GM21717 (cell line): Measurements from ENCODE around the gene HEG1.
"Not testable (repeated sequence)": the region's sequence is repeated elsewhere in the genome, so short reads cannot be mapped to it uniquely, and the experiment has no call there.

Experiments used
- ATAC-seq: cut with Tn5 transposase; IDR thresholded peaks from one replicate; pipeline ENCODE4 v1.9.1; 2021; ENCODE audit warnings: mild to moderate bottlenecking, moderate library complexity; ENCODE audit not compliant: unreplicated experiment

HEG1 gene, protein sequence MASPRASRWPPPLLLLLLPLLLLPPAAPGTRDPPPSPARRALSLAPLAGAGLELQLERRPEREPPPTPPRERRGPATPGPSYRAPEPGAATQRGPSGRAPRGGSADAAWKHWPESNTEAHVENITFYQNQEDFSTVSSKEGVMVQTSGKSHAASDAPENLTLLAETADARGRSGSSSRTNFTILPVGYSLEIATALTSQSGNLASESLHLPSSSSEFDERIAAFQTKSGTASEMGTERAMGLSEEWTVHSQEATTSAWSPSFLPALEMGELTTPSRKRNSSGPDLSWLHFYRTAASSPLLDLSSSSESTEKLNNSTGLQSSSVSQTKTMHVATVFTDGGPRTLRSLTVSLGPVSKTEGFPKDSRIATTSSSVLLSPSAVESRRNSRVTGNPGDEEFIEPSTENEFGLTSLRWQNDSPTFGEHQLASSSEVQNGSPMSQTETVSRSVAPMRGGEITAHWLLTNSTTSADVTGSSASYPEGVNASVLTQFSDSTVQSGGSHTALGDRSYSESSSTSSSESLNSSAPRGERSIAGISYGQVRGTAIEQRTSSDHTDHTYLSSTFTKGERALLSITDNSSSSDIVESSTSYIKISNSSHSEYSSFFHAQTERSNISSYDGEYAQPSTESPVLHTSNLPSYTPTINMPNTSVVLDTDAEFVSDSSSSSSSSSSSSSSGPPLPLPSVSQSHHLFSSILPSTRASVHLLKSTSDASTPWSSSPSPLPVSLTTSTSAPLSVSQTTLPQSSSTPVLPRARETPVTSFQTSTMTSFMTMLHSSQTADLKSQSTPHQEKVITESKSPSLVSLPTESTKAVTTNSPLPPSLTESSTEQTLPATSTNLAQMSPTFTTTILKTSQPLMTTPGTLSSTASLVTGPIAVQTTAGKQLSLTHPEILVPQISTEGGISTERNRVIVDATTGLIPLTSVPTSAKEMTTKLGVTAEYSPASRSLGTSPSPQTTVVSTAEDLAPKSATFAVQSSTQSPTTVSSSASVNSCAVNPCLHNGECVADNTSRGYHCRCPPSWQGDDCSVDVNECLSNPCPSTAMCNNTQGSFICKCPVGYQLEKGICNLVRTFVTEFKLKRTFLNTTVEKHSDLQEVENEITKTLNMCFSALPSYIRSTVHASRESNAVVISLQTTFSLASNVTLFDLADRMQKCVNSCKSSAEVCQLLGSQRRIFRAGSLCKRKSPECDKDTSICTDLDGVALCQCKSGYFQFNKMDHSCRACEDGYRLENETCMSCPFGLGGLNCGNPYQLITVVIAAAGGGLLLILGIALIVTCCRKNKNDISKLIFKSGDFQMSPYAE (N-terminal part only)

DNA sequence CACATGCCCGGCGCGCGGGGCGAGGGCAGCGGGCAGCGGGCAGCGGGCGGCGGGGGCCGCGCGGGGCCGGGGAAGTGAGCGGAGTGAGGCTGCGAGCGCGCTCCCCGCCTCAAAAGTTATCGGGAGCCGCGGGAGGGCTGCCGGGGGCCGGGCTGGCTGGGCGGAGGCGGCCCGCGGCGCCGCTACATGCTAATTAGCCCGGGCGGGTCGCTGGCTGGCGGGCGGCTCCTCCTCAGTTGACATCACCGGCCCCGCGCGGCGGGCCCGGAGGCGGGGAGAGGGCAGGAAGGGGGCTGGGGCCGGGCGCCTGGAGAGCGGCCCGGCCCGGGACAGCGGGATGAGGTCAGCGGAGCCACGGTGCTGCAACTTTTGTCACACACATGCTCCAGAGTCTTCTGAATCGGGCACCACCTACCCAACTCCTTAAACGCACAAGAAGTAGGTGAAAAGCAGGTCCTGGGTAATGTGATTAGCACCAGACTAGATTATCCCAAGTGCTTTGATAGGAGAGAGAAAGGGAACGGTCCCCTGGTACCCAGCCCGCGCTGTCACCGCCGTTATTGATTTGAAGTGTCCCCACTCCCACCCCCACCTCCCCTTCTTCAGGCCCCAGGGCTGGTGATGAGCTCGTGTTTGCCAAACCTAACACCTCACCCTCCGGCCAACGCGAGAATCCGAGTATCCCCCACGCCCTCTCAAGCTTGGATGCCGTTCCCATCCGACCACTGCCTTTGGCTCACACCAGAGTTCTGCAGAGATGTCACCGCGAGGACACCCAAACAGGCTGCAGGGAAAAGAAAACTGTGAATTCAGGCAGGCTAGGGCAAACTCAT, at the start of gene HEG1:
Gene HEG1, minus strand, starts transcription at position 85 of the 833 bp plus-strand sequence. CDS start 107 bp downstream, outside the sequence.
- peak; percentile 58 for ATAC-seq

DNA sequence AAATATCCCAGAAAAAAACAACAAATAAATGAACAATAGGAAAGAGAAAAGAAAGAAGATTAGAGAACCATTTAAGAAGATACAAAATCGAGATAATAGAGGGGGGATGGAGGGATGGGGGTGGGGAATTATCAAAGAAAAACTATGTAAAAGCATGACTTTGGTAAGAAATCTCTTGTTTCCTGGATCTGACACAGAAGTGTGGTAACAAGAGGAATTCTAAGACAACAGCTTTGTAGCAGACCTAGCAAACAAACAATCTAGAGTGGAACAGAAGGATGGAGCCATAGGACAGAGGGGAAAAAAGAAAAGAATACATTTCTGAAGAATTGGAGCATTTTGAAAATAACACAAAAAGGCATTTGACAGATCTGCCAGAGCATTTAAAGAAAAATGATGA, 49.3 kb upstream of the HEG1 start:
- ATAC-seq = no peak

DNA sequence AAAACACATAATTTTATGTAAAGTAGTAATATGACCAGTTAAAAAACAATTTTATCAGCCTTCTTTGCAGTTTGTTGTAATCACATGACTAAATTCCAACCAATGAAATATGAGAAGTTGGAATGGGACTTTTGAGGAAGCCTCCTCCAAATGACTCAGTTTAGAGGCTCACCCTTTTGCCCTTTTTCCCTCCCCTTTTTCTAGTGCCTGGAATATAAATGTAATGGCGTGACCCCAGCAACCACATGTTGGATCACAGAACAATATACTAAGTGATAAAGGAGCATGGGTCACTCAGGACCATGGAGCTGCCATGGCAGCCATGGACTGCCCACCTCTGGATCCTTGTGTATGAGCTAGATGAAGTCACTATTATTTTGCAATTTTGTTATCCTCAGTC, 48.8 kb upstream of the HEG1 start:
- no peak for ATAC-seq

DNA sequence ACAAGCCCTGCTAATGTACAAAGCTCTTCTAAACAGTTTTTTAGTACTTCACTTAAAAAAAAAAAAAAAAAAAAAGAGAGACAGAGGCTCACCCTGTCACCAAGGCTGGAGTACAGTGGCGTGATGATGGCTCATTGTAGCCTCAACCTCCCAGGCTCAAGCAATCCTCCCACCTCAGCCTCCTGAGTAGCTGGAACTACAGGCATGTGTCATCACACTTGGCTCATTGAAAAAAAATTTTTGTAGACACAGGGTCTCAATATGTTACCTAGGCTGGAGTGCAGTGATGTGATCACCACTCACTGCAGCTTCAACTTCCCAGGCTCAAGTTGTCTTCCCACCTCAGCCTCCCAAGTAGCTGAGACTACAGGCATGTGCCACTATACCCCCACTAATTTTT, 47.6 kb upstream of the HEG1 start:
- ATAC-seq = no peak

DNA sequence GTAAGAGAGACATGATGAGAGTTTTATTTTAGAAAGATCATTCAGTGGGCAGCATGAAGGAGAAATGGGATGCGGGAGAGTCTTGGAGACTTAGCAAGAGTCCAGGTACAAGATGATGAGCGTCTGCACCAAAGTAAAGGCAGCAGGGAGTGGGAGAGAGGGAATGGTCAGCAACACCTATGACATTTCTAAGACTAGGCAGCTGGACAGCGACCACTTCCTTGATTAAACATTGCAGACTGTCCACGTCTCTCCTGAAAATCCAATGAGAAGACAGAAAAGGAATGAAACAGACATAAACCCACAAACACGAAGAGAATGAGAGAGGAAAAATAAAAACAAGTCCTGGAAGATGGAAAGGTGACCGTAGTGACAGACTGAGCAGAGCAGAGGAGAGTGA, 46.7 kb upstream of the HEG1 start:
- ATAC-seq = no peak

DNA sequence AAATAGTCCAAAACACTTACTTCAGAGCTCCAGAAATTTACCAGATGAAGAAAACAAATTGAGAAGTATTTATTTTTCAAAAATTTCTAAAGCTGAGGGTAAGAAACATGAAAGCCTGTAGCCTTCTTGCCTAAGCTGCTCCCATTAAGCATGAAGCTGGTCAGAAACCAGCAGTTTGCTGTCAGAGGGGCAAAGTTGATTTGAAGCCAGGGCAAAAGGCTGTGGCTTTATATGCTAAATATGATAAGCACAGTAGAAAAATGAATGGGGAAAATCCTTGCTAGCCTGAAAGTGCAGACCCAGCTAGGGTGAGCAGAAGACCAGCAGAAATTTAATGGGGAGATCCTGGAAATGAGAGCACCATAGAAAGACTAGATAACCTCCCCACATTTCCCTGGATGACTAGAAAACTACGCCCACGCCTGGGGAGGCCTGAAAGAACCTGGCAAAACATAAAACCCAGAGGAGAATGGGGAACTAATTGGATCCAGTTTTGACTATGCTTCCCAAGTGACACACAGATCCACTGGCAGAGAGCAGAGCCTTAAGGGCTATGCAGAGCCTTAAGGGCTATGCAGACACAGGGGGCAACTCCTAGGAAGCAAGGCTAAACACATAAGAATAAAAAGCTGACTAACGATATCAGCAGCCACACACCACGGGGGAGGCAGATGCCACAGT, 43.0 kb upstream of the HEG1 start:
- ATAC-seq = no peak

DNA sequence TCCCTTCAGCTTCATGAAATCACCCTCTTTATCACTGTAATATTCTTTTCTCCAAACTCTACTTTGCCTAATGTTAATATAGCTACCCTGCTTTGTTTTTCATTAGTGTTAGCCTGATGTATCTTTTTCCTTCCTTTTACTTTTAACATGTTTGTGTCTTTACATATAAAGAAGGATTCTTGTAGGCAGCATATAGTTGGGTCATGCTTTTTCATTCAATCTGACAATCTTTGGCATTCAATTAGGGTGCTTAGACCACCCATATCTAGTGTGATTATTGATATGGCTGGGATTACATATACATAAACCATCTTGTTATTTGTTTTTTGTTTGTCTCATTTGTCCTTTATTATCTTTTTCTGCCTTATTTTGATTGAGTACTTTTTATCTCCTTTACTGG, 34.9 kb upstream of the HEG1 start:
- no peak for ATAC-seq

DNA sequence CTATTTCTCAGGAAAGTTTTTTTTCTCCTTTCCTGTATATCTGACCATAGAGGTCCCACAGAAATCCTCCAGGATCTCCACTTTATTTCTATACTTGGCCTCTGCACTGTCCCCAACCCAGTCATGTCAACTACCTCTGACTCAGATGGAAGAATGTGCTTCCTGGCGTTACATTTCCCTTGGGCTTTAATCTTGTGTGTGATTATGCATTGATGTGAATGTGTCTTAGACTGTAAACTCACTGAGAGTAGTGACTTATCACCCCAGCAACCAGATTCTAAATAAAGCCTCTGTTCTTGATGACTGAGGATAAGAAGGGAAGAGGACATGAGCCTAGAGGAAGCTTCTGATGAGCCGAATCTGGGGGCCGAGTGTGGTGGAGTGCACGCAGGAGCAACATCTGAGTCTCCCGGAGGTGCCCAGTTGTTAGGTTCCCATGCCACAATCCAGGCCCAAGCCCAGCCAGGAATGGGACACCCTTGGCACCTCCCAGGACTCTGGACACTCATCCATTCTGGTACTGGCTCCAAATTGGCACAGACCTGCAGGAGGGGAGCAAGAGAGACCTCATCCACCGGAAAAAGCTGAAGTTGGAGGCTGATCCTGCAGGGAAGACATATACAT, 32.1 kb upstream of the HEG1 start:
- no peak for ATAC-seq

DNA sequence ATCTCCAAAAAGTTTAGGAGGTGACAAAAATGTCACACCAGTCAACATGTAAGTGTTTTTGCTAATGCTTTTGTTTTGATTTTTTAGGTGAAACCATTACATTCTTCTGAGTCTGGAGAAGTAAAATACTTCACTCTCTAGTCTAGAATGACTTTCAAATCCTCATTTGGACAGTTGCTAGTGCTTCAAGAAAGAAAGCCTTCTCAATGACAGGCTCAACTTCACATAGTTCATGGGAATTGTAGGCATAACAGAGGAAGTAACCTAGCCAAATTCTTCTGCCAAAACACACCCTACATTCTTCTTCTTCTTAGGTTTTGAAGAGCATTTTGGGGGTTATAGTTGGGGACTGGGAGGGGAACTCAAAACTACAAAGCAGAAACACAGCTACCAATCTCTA, 29.4 kb upstream of the HEG1 start:
- no peak for ATAC-seq

DNA sequence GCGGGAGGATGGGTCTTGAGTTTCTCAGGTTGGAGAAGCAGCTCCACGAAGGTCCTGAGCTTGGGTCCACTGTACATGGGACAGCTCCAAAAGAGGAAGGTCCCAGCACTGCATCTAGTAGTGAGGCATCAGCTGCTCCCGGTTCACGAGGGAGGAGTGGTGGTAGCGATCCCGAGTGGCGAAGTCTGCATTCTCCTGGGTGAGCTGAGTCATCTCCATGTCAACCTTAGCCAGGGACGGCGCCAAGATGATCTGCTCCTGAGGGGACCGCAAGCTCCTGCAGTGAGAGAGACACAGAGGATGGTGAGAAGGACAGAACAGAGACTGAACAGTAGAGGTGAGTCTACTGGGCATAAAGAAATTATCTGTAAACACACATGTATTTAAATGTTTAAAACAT, 28.0 kb upstream of the HEG1 start:
- ATAC-seq = no peak

DNA sequence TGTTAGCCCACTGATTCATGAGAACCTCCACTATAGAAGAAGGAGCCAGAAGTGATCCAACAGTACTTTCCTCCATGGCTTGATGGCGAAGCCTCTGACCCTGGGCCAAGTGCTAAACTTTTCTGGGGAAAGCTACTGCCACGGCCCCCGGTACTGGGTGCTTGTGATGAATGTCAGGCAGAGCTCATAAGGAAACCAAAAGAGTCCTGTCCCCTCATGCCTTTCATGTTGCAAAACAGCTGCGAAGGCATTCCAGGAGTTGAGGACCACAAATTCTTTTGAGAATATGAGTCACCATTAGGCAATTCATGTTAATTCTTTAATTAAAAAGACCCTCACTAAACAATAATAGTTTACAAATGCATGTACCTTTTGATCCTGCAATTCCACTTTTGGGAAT, 26.5 kb upstream of the HEG1 start:
- ATAC-seq = not testable (repeated sequence)

DNA sequence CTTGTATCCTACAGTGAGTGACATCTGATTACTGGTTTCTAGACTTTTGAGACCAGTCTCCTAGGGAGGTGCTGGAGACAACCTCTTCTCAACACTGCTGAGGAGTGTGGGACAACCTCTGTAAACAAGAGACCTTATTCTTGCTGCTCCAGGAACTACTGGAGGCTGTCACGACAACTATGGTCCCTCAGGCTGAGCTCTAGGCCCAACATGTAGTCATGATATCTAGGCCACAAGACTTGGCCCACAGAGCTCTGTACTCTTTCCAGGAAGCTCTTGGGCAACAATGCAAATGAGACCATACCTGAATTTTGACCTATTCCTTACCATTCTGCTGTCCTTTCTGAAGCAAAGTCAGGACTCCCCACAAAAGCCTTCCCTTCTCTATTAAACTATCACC, 24.3 kb upstream of the HEG1 start:
- no peak for ATAC-seq

DNA sequence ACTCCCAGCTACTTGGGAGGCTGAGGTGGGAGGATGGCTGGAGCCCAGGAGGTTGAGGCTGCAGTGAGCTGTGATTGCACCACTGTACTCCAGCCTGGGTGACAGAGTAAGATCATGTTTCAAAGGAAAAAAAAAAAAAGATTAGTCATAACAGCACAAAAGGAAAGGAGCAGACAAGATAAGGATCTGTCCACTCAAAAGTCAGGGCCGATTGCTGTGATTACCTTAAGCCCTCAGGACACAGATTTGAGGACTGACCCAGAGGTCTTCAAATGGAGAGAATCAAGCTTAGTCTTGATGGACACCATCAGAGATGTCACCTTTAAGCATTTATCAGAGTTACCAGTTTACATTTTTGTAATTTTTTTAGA, 23.9 kb upstream of the HEG1 start:
- no peak for ATAC-seq

DNA sequence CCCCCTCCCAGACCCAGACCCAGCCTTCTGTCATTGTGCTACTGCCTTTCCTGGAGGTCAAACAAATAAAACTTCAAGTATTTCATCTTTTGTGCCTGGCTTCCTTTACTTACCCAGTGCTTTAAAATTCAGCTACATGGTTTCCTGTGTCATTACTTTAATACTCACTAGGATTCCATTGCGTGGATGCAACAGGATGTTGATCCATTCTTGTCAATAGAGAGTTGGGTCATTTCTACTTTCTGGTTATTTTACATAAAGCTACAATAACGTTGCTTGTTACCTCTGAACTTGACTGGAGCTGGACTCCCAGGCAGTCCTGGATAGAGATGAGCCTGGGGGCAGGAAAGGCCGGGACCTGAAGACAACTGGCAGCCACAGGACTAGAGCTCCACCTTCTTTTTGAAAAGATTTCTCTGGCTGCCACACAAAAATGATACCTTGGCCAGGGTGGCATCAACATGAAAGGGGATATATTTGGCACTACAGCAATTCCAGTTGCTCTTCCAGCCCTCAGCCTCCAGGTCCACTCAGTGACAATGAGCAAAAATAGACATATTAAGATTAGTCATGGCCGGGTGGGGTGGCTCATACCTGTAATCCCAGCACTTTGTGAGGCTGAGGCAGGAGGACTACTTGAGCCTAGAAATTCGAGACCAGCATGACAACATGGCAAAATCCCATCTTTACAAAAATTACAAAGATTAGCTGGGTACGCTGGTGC, 23.3 kb upstream of the HEG1 start:
- no peak for ATAC-seq

DNA sequence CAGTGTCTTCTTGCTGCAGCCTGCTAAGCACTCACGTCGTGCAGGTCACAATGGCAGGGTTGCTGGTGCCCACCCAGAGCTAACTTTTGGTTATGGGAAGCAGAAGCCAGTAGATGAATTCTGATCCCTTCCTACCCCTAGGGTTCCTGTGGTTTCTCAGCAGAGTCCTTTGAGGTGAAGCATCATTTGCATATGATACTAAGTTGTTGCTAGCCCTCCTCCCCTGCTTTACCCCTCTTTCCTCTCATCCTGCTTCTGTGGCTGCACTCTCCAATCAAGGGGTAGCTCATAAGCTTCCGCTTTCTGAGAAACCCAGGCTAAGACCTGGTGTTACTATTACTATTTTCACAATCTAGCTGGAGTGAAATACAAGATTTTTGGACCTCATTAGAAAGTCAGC, 22.1 kb upstream of the HEG1 start:
- ATAC-seq = no peak

DNA sequence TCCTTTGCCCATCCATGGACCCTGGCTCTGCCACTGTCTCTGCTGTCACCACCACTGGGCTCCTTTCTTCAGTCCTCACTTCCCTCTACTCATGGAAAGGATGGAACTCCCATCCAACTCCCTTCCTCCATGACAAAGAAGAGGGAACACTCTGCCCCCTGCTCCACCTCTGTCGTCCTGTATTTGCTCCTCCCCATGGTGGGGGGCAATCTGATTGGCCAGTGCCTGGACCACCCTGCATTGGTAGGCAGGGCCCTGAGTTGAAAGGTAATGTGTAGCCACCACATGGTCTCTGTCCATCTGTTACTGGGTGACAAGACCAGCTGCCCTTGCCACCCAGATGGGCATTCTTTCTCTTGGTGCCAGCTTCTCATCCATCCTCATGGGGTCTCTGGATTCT, 20.7 kb upstream of the HEG1 start:
- no peak for ATAC-seq

DNA sequence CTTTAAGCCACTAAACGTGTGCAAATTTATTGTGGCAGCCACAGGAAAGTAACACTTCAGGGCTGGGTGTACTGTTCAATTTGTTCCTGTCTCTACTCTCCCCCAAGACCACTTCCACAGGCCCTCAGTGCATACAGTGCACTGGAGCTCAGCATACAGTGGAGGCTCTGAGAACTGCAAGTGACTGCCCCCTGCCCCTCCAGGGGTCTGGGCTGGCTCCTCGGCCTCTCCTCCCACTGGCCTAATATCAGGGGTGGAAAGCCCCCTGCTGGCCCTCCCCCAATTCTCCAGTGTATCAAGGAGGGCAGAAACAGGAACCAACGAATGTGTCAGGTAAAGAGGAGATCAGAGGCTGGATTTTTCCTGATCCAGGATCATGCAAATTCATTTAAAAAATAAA, 19.9 kb upstream of the HEG1 start:
- ATAC-seq = no peak

DNA sequence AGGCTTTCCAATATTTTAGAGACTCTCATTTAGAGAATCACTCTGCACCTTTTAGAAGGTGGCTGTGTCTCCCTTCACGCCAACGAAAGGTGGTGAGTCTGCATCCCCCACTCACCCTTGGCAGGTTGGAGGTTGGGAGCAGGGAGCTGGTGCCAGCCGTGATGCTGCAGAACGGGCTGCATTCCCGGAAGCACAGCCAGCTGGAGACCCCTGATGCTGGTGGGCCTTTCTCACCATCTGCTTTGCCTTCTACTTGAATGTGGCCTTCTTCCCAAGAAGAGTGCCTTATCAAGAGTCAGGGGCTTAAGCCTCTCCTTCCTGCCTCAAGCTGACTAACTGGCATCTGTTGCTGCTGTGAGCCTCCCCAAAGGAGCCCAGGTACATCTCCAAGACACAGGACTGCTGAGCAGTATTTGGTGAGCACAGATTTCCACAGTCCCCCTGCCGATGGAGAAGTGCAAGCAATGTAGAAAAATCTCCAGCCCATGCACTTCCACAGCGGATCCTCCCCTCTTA, 17.7 kb upstream of the HEG1 start:
- no peak for ATAC-seq
